Lower leg skin (tissue), 4 donors: ENCODE data around the gene BRD4. TPM values are rescaled to one million over a fixed set of nuclear protein-coding genes. Genes with fewer than 3 reads are reported as not detected.
A peak's percentile ranks its signal among the peaks of the same experiment; 100 is the strongest.

ENCODE experiments used
- DNase-seq, 2 donors: peaks; one replicate each; pipeline ENCODE4 v3.0.0-alpha.2; 2019; ENCODE audit warnings: low spot score in 2 of 2
- H3K4me3 ChIP-seq: fragments of 200-600 bp; sonication (generic); 2 replicates; pipeline ENCODE4 v1.5.1; 2017; ENCODE audit warnings: mild to moderate bottlenecking, low read depth; ENCODE audit not compliant: poor library complexity, severe bottlenecking
- CTCF ChIP-seq, 3 donors: fragments of 450-650 bp; IDR thresholded peaks; one replicate each; pipeline ENCODE4 v1.5.1; 2016; ENCODE audit warnings: antibody characterized with exemption in 3 of 3, mild to moderate bottlenecking in 3 of 3, moderate library complexity in 2 of 3
- POLR2A ChIP-seq, 2 donors: fragments of 450-650 bp; IDR thresholded peaks; one replicate each; pipeline ENCODE4 v1.6.1; 2016 to 2017; ENCODE audit warnings: antibody characterized with exemption in 2 of 2, mild to moderate bottlenecking in 1 of 2, moderate library complexity in 1 of 2
- whole genome bisulfite sequencing, 2 donors: methylation state at CpG; one replicate each; pipeline ENCODE4 v1.1.5; 2018; 5-methylcytosine and 5-hydroxymethylcytosine counted together
- intact Hi-C: fragments of 100-400 bp; cut with DNase I; formaldehyde crosslinking; loops from one replicate; pipeline ENCODE4 v1.15.0; 2023; ENCODE audit warnings: low total_unique reads
- total RNA-seq, 4 donors: library from RNA; depleted of rRNA; stranded (reverse); fragments of >200 nt; gene quantifications; one replicate each; pipeline ENCODE4 v1.1.0, GENCODE V29; 2016

BRD4 gene
- total RNA-seq, 4 donors from 2014 or later: 34.8 to 78.6 (median 49.2) TPM

GRCh38 chr19:15252398-15253018 is 79.8 kb downstream of the BRD4 start:
- no peak for TF ChIP-seq CTCF (IDR thresholded peaks at IDR 0.05)
- no peak for TF ChIP-seq POLR2A (IDR thresholded peaks at IDR 0.05)
- WGBS, 2 donors: 62 to 70% methylated on average over 9 of the region's 9 CpGs
- intact Hi-C loops: loop anchor here (10.0 kb wide), 1 partner anchor 158 kb away; no protein-coding TSS in a partner anchor
- H3K4me3 ChIP-seq: no peak overlapping the region
- DNase-seq: no peak

- H3K4me3 ChIP-seq: no peak overlapping the region
- intact Hi-C loops: loop anchor here (10.0 kb wide), 1 partner anchor 157 kb away; no protein-coding TSS in a partner anchor
- DNase-seq: peak; percentile 62 to 94
- TF ChIP-seq POLR2A (IDR thresholded peaks at IDR 0.05) (no peak), CTCF (IDR thresholded peaks at IDR 0.05) (no peak)
- WGBS, 2 donors: 43 to 48% methylated on average over 14 of the region's 14 CpGs
Observed at GRCh38 chr19:15251749-15252397, 80.5 kb downstream of the BRD4 start.

GRCh38 chr19:15251010-15251748 is 81.2 kb downstream of the BRD4 start:
- 33 to 57% methylated on average over 23 to 24 of the region's 24 CpGs for WGBS, 2 donors
- DNase-seq: no peak
- TF ChIP-seq POLR2A (IDR thresholded peaks at IDR 0.05): no peak
- TF ChIP-seq CTCF (IDR thresholded peaks at IDR 0.05): no peak
- H3K4me3 ChIP-seq: no peak overlapping the region
- intact Hi-C loops: loop anchor here (10.0 kb wide), 1 partner anchor 156 kb away; no protein-coding TSS in a partner anchor

GRCh38 chr19:15250640-15250993 is 81.7 kb downstream of the BRD4 start:
- 27 to 31% methylated on average over 1 of the region's 1 CpG for WGBS, 2 donors
- intact Hi-C loops: loop anchor here (10.0 kb wide), 1 partner anchor 156 kb away; no protein-coding TSS in a partner anchor
- no peak for DNase-seq
- no peak overlapping the region for H3K4me3 ChIP-seq
- TF ChIP-seq POLR2A (IDR thresholded peaks at IDR 0.05) (no peak), CTCF (IDR thresholded peaks at IDR 0.05) (no peak)

- DNase-seq: no peak
- WGBS, 2 donors: 17 to 27% methylated on average over 15 of the region's 15 CpGs
- TF ChIP-seq CTCF (IDR thresholded peaks at IDR 0.05): no peak
- TF ChIP-seq POLR2A (IDR thresholded peaks at IDR 0.05): no peak
- intact Hi-C loops: loop anchor here (10.0 kb wide), 1 partner anchor 155 kb away; no protein-coding TSS in a partner anchor
- H3K4me3 ChIP-seq: no peak overlapping the region
Observed at GRCh38 chr19:15249972-15250639, 82.2 kb downstream of the BRD4 start.
